Gastrocnemius medialis (tissue), 4 donors: Measurements from ENCODE around the gene FCRL2.

Source experiments
- POLR2A ChIP-seq, 2 donors: fragments of 450-650 bp; IDR thresholded peaks; one replicate each; pipeline ENCODE4 v1.6.1; 2017; ENCODE audit warnings: antibody characterized with exemption in 2 of 2, mild to moderate bottlenecking in 2 of 2, moderate library complexity in 2 of 2
- TF ChIP-seq, protein P1 (sequence below), 5 experiments: fragments of 450-650 bp in 3 of 5; fragments of 200-600 bp in 2 of 5; sonication (generic) in 2 of 5; IDR thresholded peaks in 4 of 5; conservative IDR thresholded peaks in 1 of 5; 1 replicate in 4 of 5; 2 replicates in 1 of 5; pipeline ENCODE4 v1.5.1; 2016 to 2019; ENCODE audit warnings: antibody characterized with exemption in 5 of 5, mild to moderate bottlenecking in 3 of 5, moderate library complexity in 3 of 5

DNA sequence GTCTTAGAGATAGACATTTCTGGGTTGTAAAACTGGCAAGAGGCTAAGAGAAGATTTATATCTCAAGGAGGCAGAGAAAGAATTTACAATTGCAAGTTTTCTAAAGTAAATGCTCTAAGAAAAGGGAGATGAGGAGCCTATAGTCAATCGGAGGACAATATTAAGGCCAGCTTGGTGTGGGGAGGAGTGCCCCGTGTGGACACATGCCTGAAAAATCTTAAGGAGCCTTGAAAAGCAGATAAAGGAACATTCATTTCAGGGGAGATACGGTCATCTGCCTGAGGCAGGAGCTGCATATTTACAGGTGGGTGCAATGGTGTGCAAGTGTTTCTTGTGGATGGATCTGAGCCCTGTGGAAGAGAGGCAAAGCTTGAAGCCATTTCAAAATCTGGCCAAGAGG lies 25.6 kb downstream of the FCRL2 start:
- TF ChIP-seq POLR2A (IDR thresholded peaks at IDR 0.05): no peak
- TF ChIP-seq, protein P1, sequence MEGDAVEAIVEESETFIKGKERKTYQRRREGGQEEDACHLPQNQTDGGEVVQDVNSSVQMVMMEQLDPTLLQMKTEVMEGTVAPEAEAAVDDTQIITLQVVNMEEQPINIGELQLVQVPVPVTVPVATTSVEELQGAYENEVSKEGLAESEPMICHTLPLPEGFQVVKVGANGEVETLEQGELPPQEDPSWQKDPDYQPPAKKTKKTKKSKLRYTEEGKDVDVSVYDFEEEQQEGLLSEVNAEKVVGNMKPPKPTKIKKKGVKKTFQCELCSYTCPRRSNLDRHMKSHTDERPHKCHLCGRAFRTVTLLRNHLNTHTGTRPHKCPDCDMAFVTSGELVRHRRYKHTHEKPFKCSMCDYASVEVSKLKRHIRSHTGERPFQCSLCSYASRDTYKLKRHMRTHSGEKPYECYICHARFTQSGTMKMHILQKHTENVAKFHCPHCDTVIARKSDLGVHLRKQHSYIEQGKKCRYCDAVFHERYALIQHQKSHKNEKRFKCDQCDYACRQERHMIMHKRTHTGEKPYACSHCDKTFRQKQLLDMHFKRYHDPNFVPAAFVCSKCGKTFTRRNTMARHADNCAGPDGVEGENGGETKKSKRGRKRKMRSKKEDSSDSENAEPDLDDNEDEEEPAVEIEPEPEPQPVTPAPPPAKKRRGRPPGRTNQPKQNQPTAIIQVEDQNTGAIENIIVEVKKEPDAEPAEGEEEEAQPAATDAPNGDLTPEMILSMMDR (IDR thresholded peaks at IDR 0.05 in 4 of 5, conservative IDR thresholded peaks at IDR 0.05 in 1 of 5): no peak
